ENCODE measurements around the gene GPR179.

DNA sequence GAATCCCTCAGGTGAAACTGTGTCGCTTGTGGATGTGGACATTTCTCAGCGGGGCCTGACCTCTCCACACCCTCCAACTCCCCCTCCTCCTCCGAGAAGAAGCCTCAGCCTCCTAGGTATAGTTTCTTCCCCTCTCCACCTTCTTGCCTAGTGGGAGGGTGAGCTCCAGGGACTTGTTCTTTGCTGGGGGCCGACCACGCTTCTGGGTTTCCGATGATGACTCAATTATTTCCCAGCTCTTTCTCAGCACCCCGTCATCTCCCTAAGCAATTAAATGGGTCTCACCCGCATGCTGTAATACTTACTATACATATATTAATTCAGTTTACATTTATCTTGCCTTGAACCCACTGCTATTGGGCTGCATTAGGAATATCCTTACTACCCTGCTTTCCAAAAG, 21.0 kb upstream of the GPR179 start:
- TF ChIP-seq RAD21 (IDR thresholded peaks at IDR 0.05; ENCODE audit: low read depth) = no peak
- no peak for TF ChIP-seq CREB1 (IDR thresholded peaks at IDR 0.05; ENCODE audit: low read depth)
- no peak for TF ChIP-seq NFIC (IDR thresholded peaks at IDR 0.05)
- TF ChIP-seq, protein P1, sequence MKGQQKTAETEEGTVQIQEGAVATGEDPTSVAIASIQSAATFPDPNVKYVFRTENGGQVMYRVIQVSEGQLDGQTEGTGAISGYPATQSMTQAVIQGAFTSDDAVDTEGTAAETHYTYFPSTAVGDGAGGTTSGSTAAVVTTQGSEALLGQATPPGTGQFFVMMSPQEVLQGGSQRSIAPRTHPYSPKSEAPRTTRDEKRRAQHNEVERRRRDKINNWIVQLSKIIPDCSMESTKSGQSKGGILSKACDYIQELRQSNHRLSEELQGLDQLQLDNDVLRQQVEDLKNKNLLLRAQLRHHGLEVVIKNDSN (IDR thresholded peaks at IDR 0.05) = no peak
- TF ChIP-seq CEBPB (IDR thresholded peaks at IDR 0.05) = no peak
